Erythroblast (primary cell): ENCODE data around the gene MEX3A.
"Not testable (repeated sequence)": the region's sequence is repeated elsewhere in the genome, so short reads cannot be mapped to it uniquely, and the experiment has no call there.

ENCODE experiments used
- DNase-seq, 2 experiments: peaks; one replicate each; lab custom pipeline; 2025; lab: John Stamatoyannopoulos, UW
- GATA1 ChIP-seq: IDR thresholded peaks from 2 replicates; pipeline ENCODE4 v1.6.1; 2011; ENCODE audit warnings: low read depth, mild to moderate bottlenecking, control low read depth, low read length, moderate library complexity
- POLR2A ChIP-seq: IDR thresholded peaks from 2 replicates; pipeline ENCODE4 v1.6.1; 2011; ENCODE audit warnings: mild to moderate bottlenecking, low read length

Gene MEX3A

DNA sequence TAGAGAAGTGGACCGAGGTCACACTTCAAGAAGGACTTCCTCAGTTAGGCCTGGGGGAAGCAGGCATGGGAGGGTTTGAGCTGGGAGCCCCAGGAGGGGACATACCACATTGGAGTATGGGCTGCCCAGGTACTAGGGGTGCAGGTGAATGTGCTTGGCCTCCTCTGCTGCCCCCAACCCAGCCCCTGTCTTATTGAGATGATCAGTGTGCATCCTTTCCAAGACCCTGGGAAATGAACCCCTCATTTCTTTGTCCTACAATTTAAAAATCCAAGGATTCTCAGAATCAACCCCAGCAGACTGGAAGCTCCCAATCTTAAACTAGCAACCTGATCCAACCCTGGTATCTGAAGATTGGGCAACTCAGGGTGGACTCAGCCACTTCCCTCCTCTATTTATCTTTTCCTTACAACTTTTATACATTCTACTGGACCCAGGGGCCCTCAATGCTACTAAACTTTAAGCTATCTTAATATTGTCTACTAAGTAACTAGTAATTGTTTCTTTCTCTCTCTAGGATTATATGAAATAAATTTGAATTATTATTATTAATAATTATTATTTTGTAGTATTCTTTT, 9.1 kb downstream of the MEX3A start:
- DNase-seq: no peak
- TF ChIP-seq GATA1 (no peak), POLR2A (no peak)

DNA sequence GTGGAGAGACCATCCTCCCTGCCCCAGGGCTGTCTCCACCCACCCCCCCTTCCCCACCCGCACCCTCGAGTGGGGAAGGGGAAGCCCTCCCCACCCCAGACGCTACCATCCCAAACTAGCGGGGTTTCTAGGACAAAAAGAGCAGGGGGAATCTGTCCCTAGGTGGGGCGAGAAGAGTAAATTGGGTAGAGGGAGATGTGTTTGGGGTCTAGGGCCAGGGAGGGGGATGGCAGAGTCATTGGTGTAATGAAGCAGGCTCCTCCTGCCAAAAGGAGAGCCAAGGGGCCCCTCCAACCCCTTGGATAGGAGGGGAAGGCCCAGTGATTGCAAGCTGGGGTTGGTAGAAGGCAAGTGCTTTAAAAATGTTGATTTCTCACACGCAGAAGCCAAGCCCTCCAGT, 10.0 kb downstream of the MEX3A start:
- TF ChIP-seq POLR2A: no peak
- TF ChIP-seq GATA1: no peak
- DNase-seq: no peak

DNA sequence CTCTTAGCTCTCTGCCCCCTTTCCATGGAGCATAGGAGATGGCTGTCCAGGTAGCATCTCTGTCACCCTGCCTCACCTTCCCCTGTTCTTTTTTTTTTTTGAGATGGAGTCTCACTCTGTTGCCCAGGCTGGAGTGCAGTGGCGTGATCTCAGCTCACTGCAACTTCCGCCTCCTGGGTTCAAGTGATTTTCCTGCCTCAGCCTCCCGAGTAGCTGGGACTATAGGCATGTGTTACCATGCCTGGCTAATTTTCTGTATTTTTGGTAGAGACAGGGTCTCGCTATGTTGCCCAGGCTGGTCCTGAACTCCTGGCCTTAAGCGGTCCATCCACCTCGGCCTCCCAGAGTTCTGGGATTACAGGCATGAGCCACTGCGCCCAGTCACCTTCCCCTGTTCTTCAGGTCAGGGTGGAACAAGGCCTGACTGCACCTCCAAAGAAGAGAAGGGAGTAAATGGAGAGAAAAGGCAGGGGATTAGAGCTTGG, 10.9 kb downstream of the MEX3A start:
- DNase-seq: not testable (repeated sequence)

DNA sequence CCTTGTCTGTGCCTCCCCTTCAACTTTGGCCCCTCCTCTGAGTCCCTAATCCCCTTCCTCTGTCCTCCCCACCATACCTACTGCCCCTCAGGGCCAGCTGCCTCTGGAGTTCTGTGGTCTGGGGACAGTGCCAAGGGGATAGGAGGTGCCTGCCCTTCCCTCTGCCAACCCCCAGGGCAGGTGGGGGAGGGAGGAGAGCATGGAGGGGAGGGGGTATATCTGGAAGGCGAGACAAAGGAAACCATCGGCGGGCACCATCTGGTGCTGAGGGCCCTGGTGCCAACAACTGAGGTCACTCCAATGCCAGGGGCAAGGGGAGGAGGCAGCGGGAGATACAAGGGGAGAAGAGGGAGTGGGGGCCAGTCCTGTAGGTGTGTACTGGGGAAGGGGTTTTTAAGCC, 11.7 kb downstream of the MEX3A start:
- TF ChIP-seq GATA1 (no peak), POLR2A (no peak)
- DNase-seq: no peak

DNA sequence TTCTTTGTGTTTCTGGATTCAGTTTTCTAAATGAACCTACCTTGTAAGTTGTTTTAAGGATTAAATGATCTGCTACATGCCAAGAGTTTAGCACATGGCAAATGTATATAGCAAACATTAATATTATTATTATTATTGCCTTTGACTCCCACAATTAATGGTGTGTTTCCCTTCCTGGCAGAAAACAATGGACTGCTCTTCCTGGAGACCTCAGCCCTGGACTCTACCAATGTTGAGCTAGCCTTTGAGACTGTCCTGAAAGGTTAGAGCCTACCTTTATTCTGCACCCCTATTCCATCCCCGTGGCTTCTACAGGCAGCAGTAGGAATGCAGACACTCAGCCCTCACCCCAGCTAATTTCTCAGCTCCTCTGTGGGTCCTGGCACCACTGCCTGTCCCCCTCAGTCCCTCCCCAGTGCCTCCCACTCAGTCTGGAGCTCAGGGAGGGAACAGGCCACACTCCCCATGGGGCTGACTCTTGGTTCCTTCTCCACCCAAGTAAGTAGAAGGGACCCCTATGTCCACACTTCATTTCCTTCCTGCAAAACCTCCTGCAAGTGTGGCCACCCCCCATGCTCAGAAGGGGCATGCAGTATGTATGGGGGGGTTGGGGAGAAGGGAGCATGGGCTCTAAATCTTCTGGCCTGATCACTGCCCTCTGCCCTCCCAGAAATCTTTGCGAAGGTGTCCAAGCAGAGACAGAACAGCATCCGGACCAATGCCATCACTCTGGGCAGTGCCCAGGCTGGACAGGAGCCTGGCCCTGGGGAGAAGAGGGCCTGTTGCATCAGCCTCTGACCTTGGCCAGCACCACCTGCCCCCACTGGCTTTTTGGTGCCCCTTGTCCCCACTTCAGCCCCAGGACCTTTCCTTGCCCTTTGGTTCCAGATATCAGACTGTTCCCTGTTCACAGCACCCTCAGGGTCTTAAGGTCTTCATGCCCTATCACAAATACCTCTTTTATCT, 12.5 kb downstream of the MEX3A start:
- no peak for DNase-seq
- TF ChIP-seq GATA1 (no peak), POLR2A (no peak)

DNA sequence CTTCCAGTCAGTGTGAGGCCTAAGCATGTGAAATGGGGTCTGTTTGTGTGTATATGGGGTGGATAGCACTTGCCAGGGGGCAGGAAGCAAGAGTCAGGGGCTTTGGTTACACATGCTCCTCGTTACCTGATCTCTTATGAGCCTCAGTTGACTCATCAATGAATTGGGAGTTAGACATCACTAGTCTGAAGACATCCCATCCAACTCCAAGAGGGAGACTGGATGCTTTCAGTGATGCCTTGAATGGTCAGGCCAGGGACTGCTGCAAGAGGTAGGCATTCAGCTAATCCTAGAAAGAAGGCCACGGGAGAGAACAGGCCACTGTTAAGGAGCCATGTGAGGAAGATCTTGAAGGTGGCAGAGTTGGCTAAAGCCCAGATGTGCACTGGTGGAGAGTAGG, 15.0 kb downstream of the MEX3A start:
- TF ChIP-seq GATA1: no peak
- no peak for TF ChIP-seq POLR2A
- DNase-seq: no peak

DNA sequence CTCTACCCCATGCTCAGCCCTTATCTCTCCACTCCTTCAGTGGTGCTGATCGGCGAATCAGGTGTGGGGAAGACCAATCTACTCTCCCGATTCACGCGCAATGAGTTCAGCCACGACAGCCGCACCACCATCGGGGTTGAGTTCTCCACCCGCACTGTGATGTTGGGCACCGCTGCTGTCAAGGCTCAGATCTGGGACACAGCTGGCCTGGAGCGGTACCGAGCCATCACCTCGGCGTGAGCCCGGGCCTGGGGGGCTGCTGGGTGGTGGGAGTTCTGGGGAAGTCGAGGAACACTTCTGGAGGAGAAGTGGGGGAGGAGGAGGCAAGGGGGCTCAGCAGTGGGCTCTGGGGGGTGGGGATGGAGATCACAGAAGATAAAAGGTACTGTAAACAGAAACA, 16.4 kb downstream of the MEX3A start:
- DNase-seq: no peak
- no peak for TF ChIP-seq POLR2A
- TF ChIP-seq GATA1: no peak

DNA sequence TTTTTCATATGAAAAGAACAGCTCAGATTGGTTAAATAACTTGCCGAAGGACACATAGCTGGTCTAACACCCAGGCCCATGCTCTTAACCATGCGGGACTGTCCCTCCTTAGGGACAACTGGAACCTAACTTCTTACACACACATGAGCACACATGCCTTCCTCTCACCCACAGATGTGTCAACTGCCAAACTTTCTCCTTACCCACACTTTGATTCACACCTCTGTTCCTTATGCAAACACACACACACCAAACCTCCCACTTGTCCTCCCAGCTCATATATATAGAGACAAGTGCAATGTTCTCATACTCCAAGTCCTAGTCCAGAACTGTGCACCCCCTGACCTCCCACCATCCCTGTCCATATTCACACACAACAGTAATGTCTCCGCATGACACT, 17.1 kb downstream of the MEX3A start:
- TF ChIP-seq GATA1: no peak
- TF ChIP-seq POLR2A: no peak
- no peak for DNase-seq

DNA sequence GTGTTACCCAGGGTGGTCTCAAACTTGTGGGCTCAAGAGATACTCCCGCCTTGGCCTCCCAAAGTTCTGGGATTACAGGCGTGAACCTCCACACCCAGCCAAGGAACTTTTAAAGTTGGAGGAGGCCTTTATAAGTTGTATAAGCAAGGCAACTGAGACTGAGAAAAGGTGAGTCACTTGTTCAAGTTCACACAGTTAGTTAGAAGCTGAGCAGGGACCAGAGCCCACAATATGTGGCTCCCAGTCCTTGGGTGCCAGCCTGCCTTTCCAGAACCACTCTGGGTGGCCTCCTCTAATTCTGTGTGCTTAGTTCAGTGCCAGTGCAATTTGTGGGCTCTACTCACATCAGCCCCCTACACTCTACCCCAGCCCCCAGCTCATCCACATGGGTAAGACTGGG, 17.6 kb downstream of the MEX3A start:
- DNase-seq: no peak
- no peak for TF ChIP-seq GATA1

DNA sequence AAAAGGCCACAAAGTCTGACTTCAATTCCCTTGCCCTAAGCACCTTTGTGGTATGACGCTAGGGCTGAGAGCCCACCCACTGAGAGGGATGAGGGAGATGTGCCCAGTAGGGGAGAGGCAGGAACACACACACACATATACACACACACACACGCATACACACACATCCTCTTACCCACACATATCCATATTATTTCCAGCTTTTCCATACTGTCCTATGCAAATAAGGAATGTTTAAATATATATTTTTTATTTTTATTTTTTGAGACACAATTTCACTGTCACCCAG, 18.3 kb downstream of the MEX3A start:
- TF ChIP-seq POLR2A: no peak
- no peak for TF ChIP-seq GATA1
- DNase-seq: no peak

DNA sequence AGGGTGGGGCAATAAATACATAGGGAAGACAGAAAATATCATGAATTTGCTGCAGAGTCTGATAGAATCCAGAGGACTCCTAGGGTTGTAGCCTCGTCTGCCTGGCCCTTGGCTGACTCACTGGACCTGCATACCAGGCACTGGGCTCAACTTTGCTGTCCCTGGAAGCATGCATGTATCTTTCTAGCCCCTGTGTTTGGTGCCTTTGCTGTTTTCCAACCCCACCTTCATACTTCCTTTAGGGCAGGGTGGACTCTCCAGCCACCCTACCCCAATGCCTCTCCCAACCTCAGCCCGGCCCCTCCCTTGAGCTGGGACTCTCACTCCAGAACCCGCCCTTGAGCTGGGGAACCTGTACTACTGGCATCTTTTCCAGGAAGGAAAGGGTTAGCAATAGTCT, 20.1 kb downstream of the MEX3A start:
- TF ChIP-seq GATA1 (no peak), POLR2A (no peak)
- no peak for DNase-seq

DNA sequence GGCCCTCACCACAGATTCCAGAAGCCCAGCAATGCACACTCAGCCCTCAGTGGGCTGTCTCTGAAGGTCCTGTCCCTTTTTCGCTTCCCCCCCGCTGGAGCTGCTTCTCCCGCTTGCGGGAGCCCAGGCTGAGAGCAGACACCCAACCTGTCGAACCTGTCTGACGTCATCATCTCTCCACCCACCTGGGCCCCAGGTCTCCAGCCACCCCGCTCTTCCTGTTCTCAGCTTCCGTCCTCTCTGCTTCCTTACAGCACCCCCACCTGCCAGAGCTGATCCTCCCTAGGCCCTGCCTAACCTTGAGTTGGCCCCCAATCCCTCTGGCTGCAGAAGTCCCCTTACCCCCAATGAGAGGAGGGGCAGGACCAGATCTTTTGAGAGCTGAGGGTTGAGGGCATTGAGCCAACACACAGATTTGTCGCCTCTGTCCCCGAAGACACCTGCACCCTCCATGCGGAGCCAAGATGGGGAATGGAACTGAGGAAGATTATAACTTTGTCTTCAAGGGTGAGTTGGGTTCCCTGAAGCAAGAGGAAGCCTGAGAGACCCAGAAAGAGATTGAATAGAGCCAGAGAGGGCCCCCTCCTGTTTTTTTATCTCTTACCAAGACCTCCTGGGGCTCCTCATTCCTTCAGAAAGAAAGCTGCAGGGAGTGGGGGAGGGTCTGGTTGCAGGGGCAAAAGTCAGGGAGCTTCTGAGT, 21.2 kb downstream of the MEX3A start, which contains the start of gene RAB25:
TSS of gene RAB25 (plus strand) at position 224 of the 700 bp plus-strand sequence. CDS start at position 465, 241 bp downstream.
- DNase-seq: no peak
- TF ChIP-seq GATA1 (no peak), POLR2A (no peak)

DNA sequence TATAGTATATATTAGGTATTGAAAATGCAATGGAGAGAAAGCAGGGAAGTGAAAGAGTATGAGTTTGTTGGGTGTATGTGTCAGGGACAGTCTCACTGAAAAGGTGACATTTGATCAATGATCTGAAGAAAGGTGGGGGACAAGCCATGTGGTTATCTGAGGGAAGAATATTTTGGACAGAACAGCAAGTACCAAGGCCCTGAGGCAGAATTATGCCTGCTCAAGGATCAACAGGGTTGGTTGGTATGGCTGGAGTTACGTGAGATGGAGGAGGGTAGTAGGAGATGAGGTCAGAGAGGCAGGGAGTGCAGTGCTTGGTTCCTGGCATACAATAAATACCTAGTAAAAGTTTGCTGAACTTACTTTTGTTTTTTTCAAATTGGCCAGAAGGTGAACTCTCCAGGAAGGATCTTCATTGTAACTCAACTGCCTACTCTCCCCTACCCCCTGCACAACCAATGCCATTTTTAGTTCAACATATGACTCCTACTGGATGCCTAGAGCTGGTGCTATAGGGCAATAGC, 25.9 kb downstream of the MEX3A start:
- TF ChIP-seq GATA1: no peak
- TF ChIP-seq POLR2A: no peak
- DNase-seq: no peak
